ENCODE results near the gene SYNM. TPM values are rescaled to one million over a fixed set of nuclear protein-coding genes. Genes with fewer than 3 reads are reported as not detected.

The SYNM gene
- polyA plus RNA-seq, 1 donor from 2014 or later = 5.7 TPM

GRCh38 chr15:99123713-99124451 is 19.0 kb downstream of the SYNM start:
- H3K27me3 ChIP-seq (ENCODE audit: insufficient read depth, low read depth, low read length) = no peaks in the 10 kb centered on the region
- H3K9me2 ChIP-seq (ENCODE audit: insufficient read depth, low read length) = no peaks in the 10 kb centered on the region
- no peaks in the 10 kb centered on the region for H4K20me1 ChIP-seq (ENCODE audit: insufficient read depth)
- H3K79me2 ChIP-seq (replicated peaks; ENCODE audit: insufficient read depth, low read length) = no peaks in the 10 kb centered on the region
- H3K9me3 ChIP-seq (ENCODE audit: low read length) = no peaks in the 10 kb centered on the region
- no peak overlapping the region for H3K27ac ChIP-seq (ENCODE audit: low read length)
- no peak overlapping the region for H3K4me2 ChIP-seq (ENCODE audit: low read length)
- no peak overlapping the region for H3K9ac ChIP-seq (ENCODE audit: low read length)
- no peaks in the 10 kb centered on the region for H3K36me3 ChIP-seq (ENCODE audit: insufficient read depth, low read length)
- H3K4me3 ChIP-seq (ENCODE audit: low read length) = no peak overlapping the region
- H2AFZ ChIP-seq (ENCODE audit: low read depth, low read length) = no peak overlapping the region
- no peaks in the 10 kb centered on the region for H3F3A ChIP-seq (ENCODE audit: insufficient read depth, low read length, poor library complexity, severe bottlenecking)
- TF ChIP-seq EZH2 (IDR thresholded peaks at IDR 0.05; ENCODE audit: borderline replicate concordance, insufficient read depth, low read length, poor library complexity, severe bottlenecking) (no peak), MXI1 (conservative IDR thresholded peaks at IDR 0.05; ENCODE audit: poor library complexity, severe bottlenecking) (no peak), POLR2AphosphoS5 (IDR thresholded peaks at IDR 0.05) (no peak), CTCF (IDR thresholded peaks at IDR 0.05; ENCODE audit: poor library complexity, severe bottlenecking) (no peak), RAD21 (conservative IDR thresholded peaks at IDR 0.05) (no peak), TAF1 (IDR thresholded peaks at IDR 0.05; ENCODE audit: low read depth) (no peak), SMC3 (conservative IDR thresholded peaks at IDR 0.05; ENCODE audit: poor library complexity) (no peak), EP300 (conservative IDR thresholded peaks at IDR 0.05; ENCODE audit: poor library complexity, severe bottlenecking) (no peak)
- TF ChIP-seq, protein P1, sequence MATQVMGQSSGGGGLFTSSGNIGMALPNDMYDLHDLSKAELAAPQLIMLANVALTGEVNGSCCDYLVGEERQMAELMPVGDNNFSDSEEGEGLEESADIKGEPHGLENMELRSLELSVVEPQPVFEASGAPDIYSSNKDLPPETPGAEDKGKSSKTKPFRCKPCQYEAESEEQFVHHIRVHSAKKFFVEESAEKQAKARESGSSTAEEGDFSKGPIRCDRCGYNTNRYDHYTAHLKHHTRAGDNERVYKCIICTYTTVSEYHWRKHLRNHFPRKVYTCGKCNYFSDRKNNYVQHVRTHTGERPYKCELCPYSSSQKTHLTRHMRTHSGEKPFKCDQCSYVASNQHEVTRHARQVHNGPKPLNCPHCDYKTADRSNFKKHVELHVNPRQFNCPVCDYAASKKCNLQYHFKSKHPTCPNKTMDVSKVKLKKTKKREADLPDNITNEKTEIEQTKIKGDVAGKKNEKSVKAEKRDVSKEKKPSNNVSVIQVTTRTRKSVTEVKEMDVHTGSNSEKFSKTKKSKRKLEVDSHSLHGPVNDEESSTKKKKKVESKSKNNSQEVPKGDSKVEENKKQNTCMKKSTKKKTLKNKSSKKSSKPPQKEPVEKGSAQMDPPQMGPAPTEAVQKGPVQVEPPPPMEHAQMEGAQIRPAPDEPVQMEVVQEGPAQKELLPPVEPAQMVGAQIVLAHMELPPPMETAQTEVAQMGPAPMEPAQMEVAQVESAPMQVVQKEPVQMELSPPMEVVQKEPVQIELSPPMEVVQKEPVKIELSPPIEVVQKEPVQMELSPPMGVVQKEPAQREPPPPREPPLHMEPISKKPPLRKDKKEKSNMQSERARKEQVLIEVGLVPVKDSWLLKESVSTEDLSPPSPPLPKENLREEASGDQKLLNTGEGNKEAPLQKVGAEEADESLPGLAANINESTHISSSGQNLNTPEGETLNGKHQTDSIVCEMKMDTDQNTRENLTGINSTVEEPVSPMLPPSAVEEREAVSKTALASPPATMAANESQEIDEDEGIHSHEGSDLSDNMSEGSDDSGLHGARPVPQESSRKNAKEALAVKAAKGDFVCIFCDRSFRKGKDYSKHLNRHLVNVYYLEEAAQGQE (IDR thresholded peaks at IDR 0.05; ENCODE audit: borderline replicate concordance) = no peak

GRCh38 chr15:99124641-99125040 is 19.8 kb downstream of the SYNM start:
- Histone ChIP-seq H2AFZ (ENCODE audit: low read depth, low read length) (no peak overlapping the region), H3K9ac (ENCODE audit: low read length) (no peak overlapping the region), H3K9me2 (ENCODE audit: insufficient read depth, low read length) (no peaks in the 10 kb centered on the region), H3K4me2 (ENCODE audit: low read length) (no peak overlapping the region), H3K9me3 (ENCODE audit: low read length) (no peaks in the 10 kb centered on the region), H3K27me3 (ENCODE audit: insufficient read depth, low read depth, low read length) (no peaks in the 10 kb centered on the region), H3F3A (ENCODE audit: insufficient read depth, low read length, poor library complexity, severe bottlenecking) (no peaks in the 10 kb centered on the region), H3K4me3 (ENCODE audit: low read length) (no peak overlapping the region), H3K79me2 (replicated peaks; ENCODE audit: insufficient read depth, low read length) (no peaks in the 10 kb centered on the region), H3K36me3 (ENCODE audit: insufficient read depth, low read length) (no peaks in the 10 kb centered on the region), H3K27ac (ENCODE audit: low read length) (no peak overlapping the region), H4K20me1 (ENCODE audit: insufficient read depth) (no peaks in the 10 kb centered on the region)
- TF ChIP-seq EP300 (conservative IDR thresholded peaks at IDR 0.05; ENCODE audit: poor library complexity, severe bottlenecking) = no peak
